Prostate gland (tissue), 2 donors: ENCODE data around the gene NOVA1.

ENCODE experiments used
- POLR2A ChIP-seq: fragments of 450-650 bp; IDR thresholded peaks from one replicate; pipeline ENCODE4 v1.6.1; 2016; ENCODE audit warnings: antibody characterized with exemption, mild to moderate bottlenecking
- TF ChIP-seq, protein P1 (sequence below), 4 experiments: fragments of 200-600 bp in 2 of 4; fragments of 450-650 bp in 2 of 4; sonication (generic) in 2 of 4; IDR thresholded peaks; 1 replicate in 3 of 4; 2 replicates in 1 of 4; pipeline ENCODE4 v1.5.1; 2016 to 2019; ENCODE audit warnings: antibody characterized with exemption in 4 of 4, mild to moderate bottlenecking in 2 of 4, moderate library complexity in 2 of 4

DNA sequence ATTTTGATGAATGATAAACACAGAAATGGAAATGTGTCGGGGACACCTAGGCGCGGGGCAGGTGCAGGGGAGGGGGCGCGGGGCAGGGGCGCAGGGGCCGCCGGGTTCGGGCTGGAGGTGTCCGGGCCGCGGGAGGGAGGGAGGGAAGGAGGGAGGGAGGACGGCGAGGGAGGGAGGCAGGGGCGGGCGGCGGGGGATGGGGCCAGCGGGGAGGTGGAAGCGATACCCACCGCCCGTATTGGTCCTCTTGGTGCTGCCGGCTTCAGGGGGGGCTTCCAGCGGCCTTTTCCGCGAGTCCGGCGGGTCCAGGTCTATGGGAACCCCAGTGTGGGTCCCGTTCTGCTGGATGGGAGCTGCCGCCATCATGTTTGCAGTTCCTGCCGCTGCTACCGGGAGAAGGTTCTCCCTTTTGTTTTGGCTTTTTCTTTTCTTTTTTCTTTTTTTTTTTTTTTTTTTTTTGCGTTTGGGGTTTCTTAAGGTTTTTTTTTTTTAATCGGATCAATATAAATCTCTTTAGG lies 703 bp downstream of the NOVA1 start:
- TF ChIP-seq POLR2A = no peak
- TF ChIP-seq, protein P1, sequence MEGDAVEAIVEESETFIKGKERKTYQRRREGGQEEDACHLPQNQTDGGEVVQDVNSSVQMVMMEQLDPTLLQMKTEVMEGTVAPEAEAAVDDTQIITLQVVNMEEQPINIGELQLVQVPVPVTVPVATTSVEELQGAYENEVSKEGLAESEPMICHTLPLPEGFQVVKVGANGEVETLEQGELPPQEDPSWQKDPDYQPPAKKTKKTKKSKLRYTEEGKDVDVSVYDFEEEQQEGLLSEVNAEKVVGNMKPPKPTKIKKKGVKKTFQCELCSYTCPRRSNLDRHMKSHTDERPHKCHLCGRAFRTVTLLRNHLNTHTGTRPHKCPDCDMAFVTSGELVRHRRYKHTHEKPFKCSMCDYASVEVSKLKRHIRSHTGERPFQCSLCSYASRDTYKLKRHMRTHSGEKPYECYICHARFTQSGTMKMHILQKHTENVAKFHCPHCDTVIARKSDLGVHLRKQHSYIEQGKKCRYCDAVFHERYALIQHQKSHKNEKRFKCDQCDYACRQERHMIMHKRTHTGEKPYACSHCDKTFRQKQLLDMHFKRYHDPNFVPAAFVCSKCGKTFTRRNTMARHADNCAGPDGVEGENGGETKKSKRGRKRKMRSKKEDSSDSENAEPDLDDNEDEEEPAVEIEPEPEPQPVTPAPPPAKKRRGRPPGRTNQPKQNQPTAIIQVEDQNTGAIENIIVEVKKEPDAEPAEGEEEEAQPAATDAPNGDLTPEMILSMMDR (IDR thresholded peaks at IDR 0.05) = no peak
